Cardiac fibroblast (primary cell): Measurements from ENCODE around the gene ADGRL3.

Experiments used
- DNase-seq, 2 donors: peaks; one replicate each; pipeline versions ENCODE4 v3.0.0 to v3.0.0-alpha.2; 2010; ENCODE audit warnings: low read depth in 2 of 2
- H3K4me3 ChIP-seq, 2 donors: replicated peaks in 1 of 2; 1 replicate in 1 of 2; 2 replicates in 1 of 2; pipeline ENCODE4 v1.5.1; 2011; ENCODE audit warnings: low read depth in 2 of 2, low read length in 2 of 2, mild to moderate bottlenecking in 2 of 2, moderate library complexity in 1 of 2
- TF ChIP-seq, protein P1 (sequence below): IDR thresholded peaks from one replicate; pipeline ENCODE4 v1.5.1; 2011; ENCODE audit warnings: low read depth, mild to moderate bottlenecking, low read length, inconsistent platforms

Gene ADGRL3

GRCh38 chr4:61531188-61531587, 331.1 kb downstream of the ADGRL3 start:
- DNase-seq = no peak
- TF ChIP-seq, protein P1, sequence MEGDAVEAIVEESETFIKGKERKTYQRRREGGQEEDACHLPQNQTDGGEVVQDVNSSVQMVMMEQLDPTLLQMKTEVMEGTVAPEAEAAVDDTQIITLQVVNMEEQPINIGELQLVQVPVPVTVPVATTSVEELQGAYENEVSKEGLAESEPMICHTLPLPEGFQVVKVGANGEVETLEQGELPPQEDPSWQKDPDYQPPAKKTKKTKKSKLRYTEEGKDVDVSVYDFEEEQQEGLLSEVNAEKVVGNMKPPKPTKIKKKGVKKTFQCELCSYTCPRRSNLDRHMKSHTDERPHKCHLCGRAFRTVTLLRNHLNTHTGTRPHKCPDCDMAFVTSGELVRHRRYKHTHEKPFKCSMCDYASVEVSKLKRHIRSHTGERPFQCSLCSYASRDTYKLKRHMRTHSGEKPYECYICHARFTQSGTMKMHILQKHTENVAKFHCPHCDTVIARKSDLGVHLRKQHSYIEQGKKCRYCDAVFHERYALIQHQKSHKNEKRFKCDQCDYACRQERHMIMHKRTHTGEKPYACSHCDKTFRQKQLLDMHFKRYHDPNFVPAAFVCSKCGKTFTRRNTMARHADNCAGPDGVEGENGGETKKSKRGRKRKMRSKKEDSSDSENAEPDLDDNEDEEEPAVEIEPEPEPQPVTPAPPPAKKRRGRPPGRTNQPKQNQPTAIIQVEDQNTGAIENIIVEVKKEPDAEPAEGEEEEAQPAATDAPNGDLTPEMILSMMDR = no peak
- H3K4me3 ChIP-seq = no peak overlapping the region

DNA sequence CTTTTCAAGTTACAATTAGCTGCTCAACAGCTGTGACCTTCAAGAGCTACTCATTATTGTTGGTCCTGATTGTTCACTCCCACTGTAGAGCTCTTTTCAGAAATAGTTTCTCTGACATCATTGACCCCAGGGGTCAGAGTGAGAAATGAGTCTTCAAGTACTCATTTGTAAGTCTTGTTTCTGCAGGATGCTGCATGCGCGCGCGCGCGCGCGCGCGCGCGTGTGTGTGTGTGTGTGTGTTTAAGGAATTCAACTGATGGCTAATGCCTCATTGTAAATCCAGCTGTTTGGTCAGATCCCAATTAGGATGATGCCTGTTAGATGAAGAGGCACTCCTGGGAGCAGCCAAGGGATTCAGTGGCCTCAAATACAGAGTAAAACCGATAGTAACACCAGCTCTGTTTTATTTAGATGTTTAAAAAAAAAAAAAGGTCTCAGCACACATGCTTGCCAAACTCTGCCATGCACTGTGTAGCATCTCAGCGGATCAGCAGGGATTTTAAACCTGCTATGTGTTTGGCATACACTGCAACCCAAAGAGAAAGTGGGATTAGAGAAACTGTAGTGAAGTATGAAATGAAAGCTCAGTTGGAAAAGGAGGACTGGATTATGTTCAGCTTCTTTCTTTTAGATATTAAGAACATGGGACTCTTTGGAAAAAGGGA, 332.3 kb downstream of the ADGRL3 start:
- peak; percentile 36 to 60 for DNase-seq
- TF ChIP-seq, protein P1 = no peak
- H3K4me3 ChIP-seq = no peak overlapping the region

GRCh38 chr4:61533140-61533539, 333.0 kb downstream of the ADGRL3 start:
- peak; percentile 3 to 75 for DNase-seq
- TF ChIP-seq, protein P1 = no peak
- no peak overlapping the region for H3K4me3 ChIP-seq

GRCh38 chr4:61540944-61541343, 340.8 kb downstream of the ADGRL3 start:
- no peak overlapping the region for H3K4me3 ChIP-seq
- TF ChIP-seq, protein P1 = no peak
- DNase-seq = peak in 1 of 2 donors; percentile 2

DNA sequence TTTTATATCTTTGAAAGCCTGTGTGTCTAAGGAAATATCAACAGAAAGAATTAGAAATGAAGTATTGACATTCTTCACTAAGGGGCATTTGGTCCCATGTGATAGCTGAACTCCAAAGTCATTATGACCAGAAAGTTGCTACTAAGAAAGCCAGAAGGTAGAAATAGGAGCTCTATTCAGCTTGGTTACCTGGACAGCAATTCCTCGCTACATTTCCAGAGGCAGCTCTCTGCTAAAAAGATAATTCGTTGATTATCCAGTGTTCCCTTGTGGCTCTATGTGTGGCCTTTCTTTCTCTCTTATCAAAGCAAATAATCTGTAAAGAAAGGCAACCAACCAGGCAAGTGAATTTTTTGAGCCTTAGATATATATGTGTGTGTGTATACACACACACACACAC, 341.3 kb downstream of the ADGRL3 start:
- no peak overlapping the region for H3K4me3 ChIP-seq
- TF ChIP-seq, protein P1 = no peak
- DNase-seq = no peak

DNA sequence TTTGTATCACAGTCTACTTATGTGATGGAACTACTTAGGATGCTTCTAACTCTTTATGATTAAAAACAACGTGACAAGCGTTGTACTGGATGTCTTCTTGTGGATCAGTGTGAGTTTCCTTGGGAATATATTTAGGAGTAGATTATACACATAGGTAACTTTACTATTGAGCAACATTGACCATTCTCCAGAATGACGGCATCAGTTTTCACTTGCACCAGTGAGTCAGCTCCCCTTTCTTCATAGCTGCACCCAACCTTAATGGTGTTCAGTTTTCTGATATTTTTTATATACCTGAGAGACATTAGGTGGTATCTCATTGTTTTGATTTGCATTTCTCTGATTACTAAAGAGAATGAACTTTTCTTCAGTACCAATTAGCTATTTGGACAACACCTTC, 343.9 kb downstream of the ADGRL3 start:
- no peak overlapping the region for H3K4me3 ChIP-seq
- DNase-seq = peak in 1 of 2 donors; percentile 14
- TF ChIP-seq, protein P1 = no peak
